C4-2B (cell line): Measurements from ENCODE around the gene FLT3LG.

Experiments
- CTCF ChIP-seq: fragments of 450-650 bp; conservative IDR thresholded peaks from 2 replicates; pipeline ENCODE4 v1.5.1; 2017; ENCODE audit warnings: mild to moderate bottlenecking
- ZFX ChIP-seq: fragments of 450-650 bp; IDR thresholded peaks from 2 replicates; pipeline ENCODE4 v1.6.1; 2017

GRCh38 chr19:49507803-49508494, 33.9 kb downstream of the FLT3LG start:
- no peak for TF ChIP-seq CTCF
- TF ChIP-seq ZFX: no peak
